AG20443 (cell line): ENCODE data around the gene THEM4.

Source experiments
- DNase-seq: peaks from one replicate; pipeline ENCODE4 v3.0.0; 2012; ENCODE audit warnings: low spot score, mixed read lengths

THEM4 gene

DNA sequence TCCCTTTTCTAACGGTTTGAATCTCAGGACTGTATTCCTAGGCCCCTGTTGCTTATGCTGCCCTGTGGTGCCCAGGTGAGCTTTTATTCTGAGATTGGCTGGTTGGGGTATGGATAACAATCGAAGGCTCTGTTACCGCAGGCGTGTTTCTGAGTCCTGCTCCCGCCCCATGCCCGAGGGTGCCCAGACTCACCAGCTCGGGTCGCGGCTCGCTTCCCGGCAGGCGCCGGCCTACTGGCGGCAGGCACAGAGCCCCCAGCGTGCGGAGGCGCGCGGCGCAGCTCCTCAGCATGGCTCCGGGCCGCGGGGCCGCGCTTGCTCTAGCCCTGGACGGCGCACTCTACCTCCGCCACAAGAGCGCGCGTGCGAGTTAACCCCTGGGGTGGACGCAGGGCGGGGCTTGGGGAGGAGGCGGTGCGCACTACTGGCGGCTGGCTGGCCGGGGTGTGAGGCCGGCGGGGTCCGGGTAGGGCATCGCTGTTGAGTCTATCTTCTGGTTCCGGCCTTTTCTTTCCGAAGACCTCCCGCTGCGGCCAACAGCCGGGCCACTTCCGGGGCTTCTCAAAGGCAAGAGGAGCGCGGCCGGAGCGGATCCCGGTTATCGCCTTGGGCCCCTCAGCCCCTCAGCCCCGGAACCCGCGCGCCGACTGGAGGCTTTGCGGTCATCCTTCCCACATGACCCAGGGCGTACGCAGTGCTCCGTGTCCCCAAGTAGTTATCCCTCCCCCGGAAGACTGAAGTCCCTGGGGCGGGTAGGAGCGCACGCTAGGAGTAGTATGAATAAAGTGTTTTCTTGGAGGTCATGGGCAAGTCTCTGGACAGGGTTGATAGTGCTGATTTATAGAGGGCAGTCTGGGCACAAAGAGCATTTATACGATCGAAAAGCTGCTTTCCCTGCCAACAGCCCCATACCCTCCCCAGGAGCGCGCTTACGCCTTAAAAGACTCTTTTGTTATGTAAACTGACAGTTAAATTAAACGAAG is at the start of gene THEM4:
Gene THEM4, minus strand, starts transcription at position 345 of the 983 bp plus-strand sequence. Its CDS starts 53 bp downstream, at position 292.
- peak; percentile 99 for DNase-seq

DNA sequence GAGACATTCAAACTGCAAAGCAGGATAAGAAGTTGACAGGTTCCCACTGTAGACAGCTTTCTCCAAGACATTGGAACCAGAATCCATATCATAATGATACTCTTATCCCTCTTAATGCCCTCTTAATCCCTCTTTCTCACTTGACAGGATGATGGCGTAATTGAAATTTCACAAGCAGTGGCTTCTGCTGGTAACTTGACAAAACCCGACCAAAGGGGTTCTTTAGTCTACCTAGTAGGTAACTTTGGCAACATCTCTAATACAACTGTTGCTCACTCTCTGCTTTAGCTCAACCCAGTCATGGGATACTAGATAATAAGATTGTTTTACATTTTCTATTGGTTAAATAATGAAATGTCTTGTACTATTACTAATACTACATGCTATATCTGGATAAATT is 49.6 kb upstream of the THEM4 start:
- DNase-seq, result no peak

DNA sequence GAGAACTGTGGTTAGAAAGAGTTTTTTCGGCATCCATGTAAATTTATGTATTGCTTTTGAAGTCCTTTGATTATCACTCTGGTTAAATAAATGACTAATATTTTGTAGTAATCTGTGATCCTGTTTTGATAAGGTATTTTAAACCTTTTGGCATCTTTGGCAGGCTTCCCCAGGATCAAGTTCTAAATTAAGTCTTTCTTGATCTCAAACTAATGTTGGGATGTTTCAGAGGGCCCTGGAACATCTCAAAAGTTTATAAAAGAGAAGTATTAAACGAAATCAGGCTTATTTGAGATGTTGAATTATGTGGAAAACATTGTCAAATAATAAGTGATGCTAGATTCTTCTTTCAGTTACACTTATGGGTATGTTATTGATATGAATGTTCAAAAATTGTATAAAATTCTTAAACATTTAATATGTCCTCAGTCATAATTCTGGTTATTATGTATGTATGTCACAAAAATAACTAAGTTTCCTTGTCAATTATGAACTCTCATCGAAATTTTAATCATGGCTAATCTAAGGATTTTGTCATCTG is 47.7 kb upstream of the THEM4 start:
- DNase-seq, result no peak

DNA sequence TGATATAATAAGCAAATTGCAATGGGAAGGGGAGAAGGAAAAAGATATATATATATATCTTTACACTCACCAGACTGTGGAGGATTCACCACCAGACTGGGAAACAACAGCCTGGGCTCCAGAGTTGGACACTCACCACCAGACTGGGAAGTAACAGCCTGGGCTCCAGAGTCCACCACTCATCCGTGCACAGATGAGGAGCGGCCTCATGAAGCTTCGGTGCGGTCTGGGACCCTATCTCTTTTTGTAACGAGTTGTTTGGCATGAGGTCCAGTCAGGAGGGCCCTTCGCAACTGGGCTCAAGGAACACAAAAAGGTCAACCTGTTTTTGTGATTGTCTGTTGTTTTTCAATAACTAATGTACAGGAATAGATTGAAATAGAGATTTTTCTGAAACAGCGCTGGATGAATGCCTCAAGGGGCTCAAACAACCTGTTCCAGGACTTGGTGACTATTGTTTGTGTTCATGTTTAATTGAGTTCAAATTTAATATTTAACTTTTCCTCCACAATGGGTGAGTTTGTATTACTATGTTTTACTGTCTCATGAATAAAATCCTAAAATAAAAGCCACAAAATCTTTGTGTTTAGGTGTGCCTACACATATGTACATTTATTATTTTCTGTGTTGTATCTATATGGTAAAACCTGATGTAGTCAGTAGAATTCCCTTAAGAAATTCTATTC is 44.2 kb upstream of the THEM4 start:
- DNase-seq, result no peak

DNA sequence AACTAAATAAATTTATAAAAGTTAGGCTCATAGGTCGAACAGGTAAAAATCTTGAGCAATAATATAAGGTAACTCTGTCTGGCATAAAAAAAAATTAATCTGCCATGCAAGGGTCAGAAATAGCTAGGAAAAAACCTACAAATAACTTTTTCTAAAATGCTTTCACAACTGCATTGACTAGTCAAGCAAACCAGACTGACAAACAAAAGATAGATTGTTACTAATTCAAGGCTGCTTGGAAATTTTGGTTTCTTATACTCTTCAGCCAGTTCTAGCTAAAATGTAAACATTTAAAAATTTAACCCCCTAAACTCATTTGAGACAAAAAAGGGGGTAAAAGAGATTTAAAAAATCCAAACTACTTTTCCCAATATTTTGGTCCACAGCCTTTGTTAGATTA is 43.5 kb upstream of the THEM4 start:
- no peak for DNase-seq

DNA sequence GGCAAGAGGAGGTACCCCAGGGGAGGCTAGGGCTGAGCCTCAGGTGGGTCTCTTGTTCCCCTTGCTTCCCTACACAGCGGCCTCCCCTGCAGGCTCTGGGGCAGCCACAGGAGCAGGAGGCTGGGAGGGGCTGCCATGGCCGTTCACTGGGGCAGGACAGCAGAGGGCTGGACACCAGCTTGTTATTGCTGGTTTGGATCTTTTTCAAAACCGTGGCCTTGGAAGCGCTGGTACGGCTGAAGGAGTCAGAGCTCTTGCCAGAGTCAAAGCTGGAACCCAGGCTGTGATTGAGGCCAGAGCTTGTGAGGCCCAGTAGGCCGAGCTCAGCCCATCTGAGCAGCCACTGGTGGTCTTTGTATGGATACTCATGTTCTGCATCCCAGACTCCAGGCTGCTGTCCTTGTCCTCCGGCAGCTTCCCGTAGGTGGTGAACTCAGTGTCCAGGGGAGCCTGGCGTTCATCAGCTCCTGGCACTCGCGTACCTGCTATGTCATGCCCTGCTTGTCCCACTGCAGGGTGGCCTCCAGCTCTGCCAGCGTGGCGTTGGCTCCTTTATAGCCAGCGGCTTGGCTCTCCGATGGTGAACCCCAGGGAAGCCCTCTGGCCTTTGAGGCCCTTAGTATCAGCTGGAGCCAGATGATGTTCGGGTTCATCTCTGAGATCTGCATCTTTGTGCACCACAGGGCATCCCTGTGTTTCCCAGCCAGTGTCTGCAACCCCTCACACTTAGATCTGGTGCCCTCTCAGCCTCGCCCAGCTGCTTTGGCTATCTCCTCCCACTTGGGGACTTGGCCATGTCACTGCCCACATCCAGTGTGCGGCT is 40.3 kb upstream of the THEM4 start:
- peak; percentile 28 for DNase-seq

DNA sequence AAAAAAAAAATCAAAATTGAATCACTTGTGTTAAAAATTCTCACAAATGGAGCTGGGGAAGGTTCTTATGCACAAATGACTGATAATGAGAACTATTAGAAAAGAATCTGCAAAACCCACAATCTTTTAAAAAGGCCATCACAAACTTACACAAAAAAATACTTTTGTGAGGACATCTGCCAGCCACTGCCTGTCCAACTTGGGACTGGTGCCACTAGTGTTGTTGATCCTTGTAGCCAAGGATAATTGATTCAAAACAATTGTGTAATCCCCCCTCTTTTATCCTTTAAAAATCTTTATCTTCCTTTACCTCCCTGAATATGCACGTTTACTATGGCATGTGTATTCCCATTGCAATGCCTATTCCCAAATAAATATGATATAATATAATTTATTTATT is 39.2 kb upstream of the THEM4 start:
- DNase-seq, result no peak

DNA sequence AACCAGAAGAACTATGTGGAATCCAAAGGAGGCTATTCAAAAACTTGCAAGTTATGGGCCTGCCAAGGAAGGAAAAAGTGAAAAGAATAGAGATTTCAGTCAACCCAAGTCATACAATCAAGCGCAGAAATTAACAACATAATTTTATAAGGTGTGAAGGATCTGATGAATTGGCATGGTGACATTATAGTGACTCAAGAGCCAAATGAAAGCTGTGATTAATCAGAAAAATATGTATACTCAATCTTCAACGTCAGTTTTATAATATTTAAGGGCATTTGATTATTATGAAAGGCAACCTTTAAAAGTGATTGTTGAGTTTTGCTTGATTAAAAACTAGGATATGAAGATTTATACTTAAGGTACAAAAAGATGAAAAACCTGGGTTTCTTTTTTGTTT is 37.8 kb upstream of the THEM4 start:
- DNase-seq, result no peak

DNA sequence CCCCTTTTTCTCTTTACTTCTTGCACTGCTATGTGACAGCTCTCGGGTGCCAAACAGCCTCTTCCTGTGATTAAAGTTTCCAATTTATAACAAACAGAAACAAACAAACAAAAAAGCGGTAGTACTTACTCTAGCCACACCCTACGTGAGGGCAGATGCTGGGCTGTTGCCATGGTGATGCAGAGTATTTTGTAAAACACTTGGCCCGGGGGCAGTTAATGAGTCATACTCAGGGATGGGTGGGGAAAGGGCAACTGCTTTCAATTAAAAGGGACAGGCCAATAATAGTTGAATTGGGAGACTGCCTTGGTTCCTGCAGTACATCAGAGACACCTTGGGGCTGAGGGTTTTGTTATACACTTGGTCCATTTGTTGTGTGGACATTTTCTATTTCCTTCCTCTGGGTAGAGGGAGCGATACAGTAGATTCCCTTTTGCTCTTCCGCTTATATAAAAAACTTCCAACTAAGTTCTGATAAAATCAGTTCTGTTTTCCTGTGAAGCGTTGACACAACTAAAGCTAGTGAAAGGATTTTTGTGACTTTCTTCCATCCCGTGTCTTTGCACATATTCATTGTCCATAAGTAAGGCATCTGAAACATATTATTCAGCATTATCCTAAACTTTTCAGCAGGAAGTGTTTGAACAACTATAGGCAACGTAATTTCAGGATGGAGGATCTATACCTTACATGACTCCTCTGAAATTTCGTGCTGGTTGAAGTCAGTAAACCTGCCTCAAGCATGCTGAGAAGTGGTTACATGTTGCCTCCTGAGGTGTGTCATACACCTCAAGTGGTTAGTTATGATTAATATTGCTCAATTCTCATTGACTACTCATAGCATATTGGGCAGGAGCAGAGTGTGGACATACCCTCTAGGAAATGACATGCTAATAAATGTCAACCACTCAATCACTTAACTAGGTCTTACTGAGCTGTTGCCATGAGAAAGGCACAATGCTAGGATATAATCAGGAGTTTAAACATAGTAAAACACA is 36.7 kb upstream of the THEM4 start:
- peak; percentile 94 for DNase-seq

DNA sequence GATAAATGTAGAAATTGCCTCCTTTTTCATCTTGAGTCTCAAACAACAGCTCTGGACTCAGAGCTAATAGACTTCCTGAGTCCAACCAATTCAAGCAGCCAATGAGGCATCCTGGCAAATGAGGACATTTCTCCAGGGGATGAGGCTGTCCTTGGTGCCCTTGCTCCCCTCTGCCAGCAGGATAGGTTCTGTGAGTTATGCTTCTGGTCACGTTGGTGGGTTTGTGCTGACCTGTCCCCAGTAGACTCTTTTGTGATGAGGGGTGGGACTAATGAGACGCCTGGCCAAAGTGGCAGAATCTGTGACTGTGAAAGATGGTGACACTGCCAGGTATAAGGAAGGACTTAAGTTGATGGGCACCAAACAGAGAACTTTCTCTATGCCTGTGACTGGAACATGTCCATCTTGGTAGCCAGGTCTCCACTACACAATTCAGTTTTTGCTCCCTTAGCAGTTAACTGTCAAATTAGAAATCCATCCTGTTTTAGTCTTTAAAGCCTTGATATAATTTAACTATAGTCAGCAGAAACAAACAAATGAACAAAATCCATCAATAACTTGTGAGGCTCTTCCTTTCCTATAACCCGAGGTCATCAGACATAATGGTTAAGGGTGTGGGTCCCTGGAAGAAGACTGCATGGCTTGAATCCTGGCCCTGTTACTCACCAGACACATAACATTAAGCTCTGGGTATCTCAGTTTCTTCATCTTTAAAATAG is 35.7 kb upstream of the THEM4 start:
- no peak for DNase-seq

DNA sequence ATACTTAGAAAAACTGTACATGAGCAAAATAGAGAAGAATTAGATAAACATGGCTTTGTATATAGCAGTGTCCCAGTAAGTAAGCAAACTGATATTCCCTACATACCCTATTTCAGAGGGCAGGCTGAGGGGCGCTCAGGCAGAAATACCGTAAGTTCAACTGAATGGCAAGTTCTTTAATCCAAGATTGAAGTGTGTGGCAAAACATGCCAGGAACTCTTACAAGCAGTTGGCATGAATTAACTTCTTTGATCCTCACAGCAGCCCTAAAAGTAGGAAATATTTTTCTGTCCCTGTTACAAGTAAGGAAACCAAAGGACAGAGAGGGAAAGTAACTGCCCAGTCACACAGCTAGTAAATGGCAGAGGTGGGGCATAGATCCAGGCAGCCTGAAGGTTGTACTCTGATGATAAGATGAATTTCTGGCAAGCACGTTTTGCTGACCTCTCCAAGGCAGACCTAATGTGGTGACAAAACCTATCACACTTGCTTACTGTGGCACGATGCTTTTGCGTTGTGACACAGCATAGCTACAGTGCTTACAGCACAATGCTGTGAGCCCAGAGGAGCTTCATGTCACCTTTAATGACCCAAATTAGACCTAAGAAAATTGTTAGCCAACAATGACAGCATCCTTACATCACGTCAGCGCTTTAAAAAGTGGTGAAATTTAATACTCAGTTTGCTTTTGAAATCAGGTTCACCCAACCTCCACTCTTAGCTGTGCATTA is 35.0 kb upstream of the THEM4 start:
- DNase-seq, result peak; percentile 21

DNA sequence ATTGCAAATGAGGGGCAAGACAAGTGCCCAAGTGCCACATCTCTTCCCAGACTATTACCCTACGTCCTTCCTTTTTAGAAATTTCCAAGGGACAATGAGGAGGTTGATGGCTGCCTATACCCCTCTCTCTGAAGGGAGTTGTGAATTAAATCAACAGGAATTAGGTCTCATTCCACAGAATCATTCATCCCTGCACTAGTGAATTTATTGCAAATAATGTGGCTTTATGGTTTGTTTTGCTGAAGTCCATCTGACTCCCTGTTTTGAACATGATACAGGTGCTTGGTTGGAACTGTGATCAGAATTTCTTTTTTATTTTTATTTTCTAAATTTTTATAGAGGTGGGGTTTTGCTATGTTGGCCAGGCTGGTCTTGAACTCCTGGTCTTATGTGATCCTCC is 34.3 kb upstream of the THEM4 start:
- DNase-seq, result no peak

DNA sequence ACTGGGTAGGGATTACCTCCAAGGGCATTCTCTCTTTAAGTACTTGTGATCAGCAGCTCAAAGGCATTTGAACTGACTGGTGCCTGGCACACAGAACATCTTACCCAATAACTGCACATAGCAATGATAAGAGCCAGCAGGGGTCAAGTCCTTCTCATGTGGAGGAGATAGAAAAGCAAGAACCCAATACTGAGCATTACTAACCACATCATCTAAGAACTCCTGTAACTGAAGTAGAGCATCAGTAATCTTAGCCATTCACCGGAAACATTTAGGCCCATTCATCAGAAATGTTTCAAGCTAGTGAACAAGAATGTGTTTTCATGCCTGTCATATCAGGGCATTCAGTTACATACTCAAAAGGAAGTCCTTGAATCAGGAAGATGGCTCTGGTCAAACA is 33.6 kb upstream of the THEM4 start:
- no peak for DNase-seq

DNA sequence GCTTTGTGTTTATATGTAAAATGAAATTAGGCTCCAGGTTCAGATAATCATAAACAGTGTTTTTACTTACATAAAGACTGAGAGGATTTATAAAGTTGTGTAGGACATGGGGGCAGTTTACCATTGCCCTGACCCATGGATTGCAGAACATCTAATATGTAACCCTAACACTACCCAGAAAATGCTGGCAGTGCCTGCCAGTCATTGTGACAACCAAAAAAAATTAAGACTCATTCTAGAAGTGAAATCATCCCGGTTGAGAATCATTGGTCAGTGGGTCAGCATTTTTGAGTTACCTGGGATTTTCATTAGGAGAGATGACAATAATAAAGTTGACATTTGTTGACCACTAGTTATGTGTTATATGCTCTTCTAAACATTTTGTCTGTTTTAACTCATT is 31.2 kb upstream of the THEM4 start:
- DNase-seq, result no peak

DNA sequence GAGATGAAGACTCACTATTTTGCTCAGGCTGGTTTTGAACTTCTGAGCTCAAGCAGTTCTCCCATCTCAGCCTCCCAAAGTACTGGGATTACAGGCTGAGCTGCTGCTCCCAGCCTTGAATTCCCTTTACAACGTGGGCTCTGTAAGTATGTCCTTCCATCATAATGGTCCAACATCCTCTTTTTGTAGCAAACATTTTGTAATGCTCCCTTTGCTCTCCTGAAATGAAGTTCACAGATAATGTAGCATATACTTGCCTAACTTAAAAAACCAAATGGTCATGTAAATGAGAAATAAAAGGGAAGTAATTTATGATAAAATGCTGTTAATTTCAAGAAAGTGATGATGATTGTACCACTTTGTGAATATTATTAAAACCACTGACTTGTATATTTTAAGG is 30.5 kb upstream of the THEM4 start:
- no peak for DNase-seq

DNA sequence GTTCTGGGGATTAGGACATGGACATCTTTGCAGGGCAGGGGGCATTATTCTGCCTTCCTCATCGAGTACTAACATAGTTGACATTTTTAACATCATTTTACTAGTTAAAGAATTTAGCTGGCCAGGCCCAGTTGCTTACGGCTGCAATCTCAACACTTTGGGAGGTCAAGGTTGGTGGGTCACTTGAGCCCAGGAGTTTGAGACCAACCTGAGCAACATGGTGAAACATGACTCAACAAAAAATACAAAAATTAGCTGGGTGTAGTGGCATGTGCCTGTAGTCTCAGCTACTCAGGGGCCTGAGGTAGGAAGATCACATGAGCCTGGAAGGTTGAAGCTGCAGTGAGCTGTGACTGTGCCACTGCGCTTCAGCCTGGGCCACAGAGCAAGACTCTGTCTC is 29.8 kb upstream of the THEM4 start:
- no peak for DNase-seq

DNA sequence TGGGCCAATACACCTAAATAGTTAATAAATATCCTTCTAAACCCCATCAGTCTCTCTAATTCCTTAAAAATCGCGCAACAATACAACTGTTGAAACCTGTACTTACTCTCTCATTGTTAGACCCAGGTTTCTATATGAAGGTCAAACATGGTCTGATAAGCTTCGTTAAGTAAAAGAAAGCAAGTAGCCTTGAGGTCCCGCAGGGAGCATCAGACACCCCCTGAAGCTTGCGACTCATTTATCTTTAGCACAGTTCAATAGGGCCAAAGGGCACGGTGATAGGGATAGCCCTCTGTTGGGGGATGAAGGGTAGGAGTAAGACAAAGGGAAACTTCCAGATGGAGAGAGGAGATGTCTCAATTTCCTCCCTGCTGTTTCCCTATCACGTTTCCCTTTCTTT is 27.3 kb upstream of the THEM4 start:
- no peak for DNase-seq

DNA sequence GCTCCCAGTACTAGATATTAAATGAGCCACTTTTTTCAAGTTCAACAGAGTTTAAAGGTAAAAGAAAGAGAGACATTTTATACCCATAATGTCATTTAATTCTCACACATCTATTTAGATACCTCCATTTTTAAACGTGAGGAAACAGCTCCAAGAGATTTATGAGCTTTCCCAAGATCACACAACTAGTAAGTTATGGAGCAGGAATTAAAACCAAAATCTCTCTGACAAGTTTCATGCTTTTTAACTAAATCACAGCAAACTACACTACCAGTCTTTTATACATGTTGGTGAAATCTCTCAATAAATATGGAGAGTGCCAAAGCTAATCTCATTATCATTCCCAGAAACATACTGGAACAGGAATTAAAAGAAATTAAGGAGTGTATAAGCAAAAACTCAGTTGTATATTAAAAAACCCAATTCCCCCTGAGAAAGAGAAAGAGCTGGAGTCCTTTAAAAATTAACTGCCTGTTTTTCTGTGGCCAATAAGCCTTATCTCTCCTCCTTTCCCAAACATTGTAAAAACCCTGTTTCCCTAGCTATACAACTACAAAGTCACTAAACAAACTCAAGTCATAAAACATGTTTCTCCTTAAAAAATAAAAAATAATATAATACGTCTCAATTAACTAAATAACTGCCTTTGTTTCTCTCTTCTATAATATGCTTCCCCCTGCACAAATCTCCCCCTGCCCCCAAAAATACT is 26.7 kb upstream of the THEM4 start:
- DNase-seq, result no peak

DNA sequence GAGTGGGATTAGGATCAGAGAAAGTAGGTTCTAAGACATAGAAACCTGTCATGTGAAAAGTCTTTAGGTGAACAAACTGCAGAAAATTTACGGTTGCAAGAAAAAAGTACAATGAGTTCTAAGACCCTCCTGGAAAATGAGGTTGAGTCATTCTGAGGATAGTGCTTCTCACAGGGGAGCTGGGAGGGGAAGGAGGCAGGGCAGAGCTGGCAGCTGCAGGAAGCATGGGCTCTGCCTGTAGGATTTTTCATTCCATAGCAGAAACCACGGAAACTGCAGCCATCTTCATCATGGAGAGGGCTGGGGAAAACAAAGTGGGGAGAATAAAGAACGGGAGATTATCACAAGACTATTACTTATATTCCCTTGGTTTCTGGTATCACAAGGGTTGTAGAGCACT is 25.8 kb upstream of the THEM4 start:
- no peak for DNase-seq
